ENCODE results near the gene MYO5B.

MYO5B gene

GRCh38 chr18:49865401-49865800, 329.5 kb downstream of the MYO5B start:
- no peak overlapping the region for H2BK120ac ChIP-seq (ENCODE audit: low read depth, low read length)
- WGBS, 2 donors (ENCODE audit: extremely low coverage in 2 of 2, insufficient read length in 2 of 2, insufficient replicate concordance in 1 of 2): no CpG with 5 or more reads among the region's 2 CpGs

GRCh38 chr18:49863769-49864621, 331.0 kb downstream of the MYO5B start:
- Histone ChIP-seq H3K4me1 (ENCODE audit: control insufficient read depth in 2 of 2, insufficient read depth in 1 of 2, low read depth in 1 of 2, low read length in 2 of 2) (peaks cover 0 to 3% of the 10 kb centered on the region in 2 donors), H3K4me2 (ENCODE audit: insufficient read depth, low read length, poor library complexity, severe bottlenecking) (no peak overlapping the region), H2BK15ac (ENCODE audit: low read length) (no peak overlapping the region), H4K91ac (ENCODE audit: low read depth, low read length, poor library complexity) (no peak overlapping the region), H3K18ac (ENCODE audit: low read length) (peak overlapping the region; percentile 62), H3K36me3 (replicated peaks in 1 of 2; ENCODE audit: control insufficient read depth in 2 of 2, insufficient read depth in 2 of 2, low read length in 2 of 2) (no peaks in the 10 kb centered on the region), H3K4ac (ENCODE audit: low read length) (no peak overlapping the region), H3K4me3 (ENCODE audit: low read length in 2 of 2) (no peak overlapping the region), H3K14ac (ENCODE audit: low read length) (no peak overlapping the region), H2BK5ac (ENCODE audit: low read length) (no peak overlapping the region), H2BK120ac (ENCODE audit: low read depth, low read length) (no peak overlapping the region), H3K23ac (ENCODE audit: low read depth, low read length, poor library complexity) (no peak overlapping the region), H3K9me3 (replicated peaks in 1 of 2; ENCODE audit: control insufficient read depth in 2 of 2, insufficient read depth in 1 of 2, low read depth in 1 of 2, low read length in 2 of 2) (no peaks in the 10 kb centered on the region), H3K79me1 (ENCODE audit: low read depth, low read length) (peaks cover 1% of the 10 kb centered on the region), H3K27ac (replicated peaks; ENCODE audit: low read length) (no peak overlapping the region), H2AFZ (ENCODE audit: low read length) (no peak overlapping the region), H3K27me3 (ENCODE audit: control insufficient read depth in 3 of 3, insufficient read depth in 3 of 3, low read depth in 1 of 3, low read length in 3 of 3) (peaks cover 0 to 28% (median 0%) of the 10 kb centered on the region in 3 experiments), H2AK5ac (ENCODE audit: low read depth, low read length) (peak overlapping the region; percentile 22), H3K9ac (ENCODE audit: low read depth, low read length, poor library complexity) (no peak overlapping the region), H2BK12ac (ENCODE audit: low read length) (no peak overlapping the region), H4K8ac (ENCODE audit: low read depth, low read length) (no peak overlapping the region)
- WGBS, 2 donors (ENCODE audit: extremely low coverage in 2 of 2, insufficient read length in 2 of 2, insufficient replicate concordance in 1 of 2): no CpG with 5 or more reads among the region's 26 CpGs
- DNase-seq (ENCODE audit: low spot score): no peak

More at GRCh38 chr18:49865401-49865800, 329.5 kb downstream of the MYO5B start:
- H3K27ac ChIP-seq (replicated peaks; ENCODE audit: low read length): no peak overlapping the region
- no peak overlapping the region for H3K4ac ChIP-seq (ENCODE audit: low read length)
- H2BK12ac ChIP-seq (ENCODE audit: low read length): no peak overlapping the region
- H3K18ac ChIP-seq (ENCODE audit: low read length): no peak overlapping the region
- no peak overlapping the region for H2AK5ac ChIP-seq (ENCODE audit: low read depth, low read length)
- peaks cover 0 to 22% (median 0%) of the 10 kb centered on the region in 3 experiments for H3K27me3 ChIP-seq (ENCODE audit: control insufficient read depth in 3 of 3, insufficient read depth in 3 of 3, low read depth in 1 of 3, low read length in 3 of 3)
- no peak overlapping the region for H2AFZ ChIP-seq (ENCODE audit: low read length)
- no peaks in the 10 kb centered on the region for H3K9me3 ChIP-seq (replicated peaks in 1 of 2; ENCODE audit: control insufficient read depth in 2 of 2, insufficient read depth in 1 of 2, low read depth in 1 of 2, low read length in 2 of 2)
- H3K79me1 ChIP-seq (ENCODE audit: low read depth, low read length): peaks cover 1% of the 10 kb centered on the region
- no peak overlapping the region for H2BK5ac ChIP-seq (ENCODE audit: low read length)
- no peaks in the 10 kb centered on the region for H3K36me3 ChIP-seq (replicated peaks in 1 of 2; ENCODE audit: control insufficient read depth in 2 of 2, insufficient read depth in 2 of 2, low read length in 2 of 2)
- DNase-seq (ENCODE audit: low spot score): no peak
- H4K8ac ChIP-seq (ENCODE audit: low read depth, low read length): no peak overlapping the region
- H3K4me1 ChIP-seq (ENCODE audit: control insufficient read depth in 2 of 2, insufficient read depth in 1 of 2, low read depth in 1 of 2, low read length in 2 of 2): peaks cover 0 to 3% of the 10 kb centered on the region in 2 donors
- H3K23ac ChIP-seq (ENCODE audit: low read depth, low read length, poor library complexity): no peak overlapping the region
- H3K9ac ChIP-seq (ENCODE audit: low read depth, low read length, poor library complexity): no peak overlapping the region
- no peak overlapping the region for H4K91ac ChIP-seq (ENCODE audit: low read depth, low read length, poor library complexity)
- no peak overlapping the region for H2BK15ac ChIP-seq (ENCODE audit: low read length)
- no peak overlapping the region for H3K14ac ChIP-seq (ENCODE audit: low read length)
- H3K4me3 ChIP-seq (ENCODE audit: low read length in 2 of 2): no peak overlapping the region
- H3K4me2 ChIP-seq (ENCODE audit: insufficient read depth, low read length, poor library complexity, severe bottlenecking): no peak overlapping the region

- H2AFZ ChIP-seq (ENCODE audit: low read length): no peak overlapping the region
- no peak overlapping the region for H2BK5ac ChIP-seq (ENCODE audit: low read length)
- WGBS, 2 donors (ENCODE audit: extremely low coverage in 2 of 2, insufficient read length in 2 of 2, insufficient replicate concordance in 1 of 2): no CpG with 5 or more reads among the region's 13 CpGs
- H3K27ac ChIP-seq (replicated peaks; ENCODE audit: low read length): no peak overlapping the region
- no peaks in the 10 kb centered on the region for H3K36me3 ChIP-seq (replicated peaks in 1 of 2; ENCODE audit: control insufficient read depth in 2 of 2, insufficient read depth in 2 of 2, low read length in 2 of 2)
- no peak for DNase-seq (ENCODE audit: low spot score)
- no peak overlapping the region for H4K91ac ChIP-seq (ENCODE audit: low read depth, low read length, poor library complexity)
- H3K23ac ChIP-seq (ENCODE audit: low read depth, low read length, poor library complexity): no peak overlapping the region
- peaks cover 6% of the 10 kb centered on the region in 2 donors for H3K4me1 ChIP-seq (ENCODE audit: control insufficient read depth in 2 of 2, insufficient read depth in 1 of 2, low read depth in 1 of 2, low read length in 2 of 2)
- no peak overlapping the region for H2BK15ac ChIP-seq (ENCODE audit: low read length)
- no peaks in the 10 kb centered on the region for H3K9me3 ChIP-seq (replicated peaks in 1 of 2; ENCODE audit: control insufficient read depth in 2 of 2, insufficient read depth in 1 of 2, low read depth in 1 of 2, low read length in 2 of 2)
- no peak overlapping the region for H4K8ac ChIP-seq (ENCODE audit: low read depth, low read length)
- H3K18ac ChIP-seq (ENCODE audit: low read length): no peak overlapping the region
- H3K14ac ChIP-seq (ENCODE audit: low read length): no peak overlapping the region
- H3K4me3 ChIP-seq (ENCODE audit: low read length in 2 of 2): no peak overlapping the region
- no peak overlapping the region for H2AK5ac ChIP-seq (ENCODE audit: low read depth, low read length)
- no peak overlapping the region for H3K4ac ChIP-seq (ENCODE audit: low read length)
- H2BK120ac ChIP-seq (ENCODE audit: low read depth, low read length): no peak overlapping the region
- H3K79me1 ChIP-seq (ENCODE audit: low read depth, low read length): no peaks in the 10 kb centered on the region
- peak overlapping the region; percentile 9 for H3K9ac ChIP-seq (ENCODE audit: low read depth, low read length, poor library complexity)
- no peak overlapping the region for H3K4me2 ChIP-seq (ENCODE audit: insufficient read depth, low read length, poor library complexity, severe bottlenecking)
- peaks cover 0 to 28% (median 0%) of the 10 kb centered on the region in 3 experiments for H3K27me3 ChIP-seq (ENCODE audit: control insufficient read depth in 3 of 3, insufficient read depth in 3 of 3, low read depth in 1 of 3, low read length in 3 of 3)
- no peak overlapping the region for H2BK12ac ChIP-seq (ENCODE audit: low read length)
These were observed 332.1 kb downstream of the MYO5B start for GRCh38 chr18:49862656-49863385.

- no peak overlapping the region for H2BK15ac ChIP-seq (ENCODE audit: low read length)
- no peak overlapping the region for H2BK5ac ChIP-seq (ENCODE audit: low read length)
- peaks cover 0 to 36% (median 0%) of the 10 kb centered on the region in 3 experiments for H3K27me3 ChIP-seq (ENCODE audit: control insufficient read depth in 3 of 3, insufficient read depth in 3 of 3, low read depth in 1 of 3, low read length in 3 of 3)
- H3K27ac ChIP-seq (replicated peaks; ENCODE audit: low read length): no peak overlapping the region
- H2AK5ac ChIP-seq (ENCODE audit: low read depth, low read length): no peak overlapping the region
- no peak overlapping the region for H3K14ac ChIP-seq (ENCODE audit: low read length)
- no peak for DNase-seq (ENCODE audit: low spot score)
- WGBS, 2 donors (ENCODE audit: extremely low coverage in 2 of 2, insufficient read length in 2 of 2, insufficient replicate concordance in 1 of 2): no CpG with 5 or more reads among the region's 3 CpGs
- no peaks in the 10 kb centered on the region for H3K9me3 ChIP-seq (replicated peaks in 1 of 2; ENCODE audit: control insufficient read depth in 2 of 2, insufficient read depth in 1 of 2, low read depth in 1 of 2, low read length in 2 of 2)
- peaks cover 5 to 6% of the 10 kb centered on the region in 2 donors for H3K4me1 ChIP-seq (ENCODE audit: control insufficient read depth in 2 of 2, insufficient read depth in 1 of 2, low read depth in 1 of 2, low read length in 2 of 2)
- H3K4me3 ChIP-seq (ENCODE audit: low read length in 2 of 2): no peak overlapping the region
- no peak overlapping the region for H2BK120ac ChIP-seq (ENCODE audit: low read depth, low read length)
- no peak overlapping the region for H4K91ac ChIP-seq (ENCODE audit: low read depth, low read length, poor library complexity)
- no peak overlapping the region for H3K4ac ChIP-seq (ENCODE audit: low read length)
- H3K18ac ChIP-seq (ENCODE audit: low read length): no peak overlapping the region
- H2AFZ ChIP-seq (ENCODE audit: low read length): peak overlapping the region; percentile 64
- H4K8ac ChIP-seq (ENCODE audit: low read depth, low read length): no peak overlapping the region
- H3K36me3 ChIP-seq (replicated peaks in 1 of 2; ENCODE audit: control insufficient read depth in 2 of 2, insufficient read depth in 2 of 2, low read length in 2 of 2): no peaks in the 10 kb centered on the region
- H3K23ac ChIP-seq (ENCODE audit: low read depth, low read length, poor library complexity): no peak overlapping the region
- H3K79me1 ChIP-seq (ENCODE audit: low read depth, low read length): no peaks in the 10 kb centered on the region
- H2BK12ac ChIP-seq (ENCODE audit: low read length): no peak overlapping the region
- no peak overlapping the region for H3K4me2 ChIP-seq (ENCODE audit: insufficient read depth, low read length, poor library complexity, severe bottlenecking)
- no peak overlapping the region for H3K9ac ChIP-seq (ENCODE audit: low read depth, low read length, poor library complexity)
These were observed 333.3 kb downstream of the MYO5B start for GRCh38 chr18:49861659-49862058.
